Measurements from ENCODE around the gene KLF17. TPM values are rescaled to one million over a fixed set of nuclear protein-coding genes. Genes with fewer than 3 reads are reported as not detected.
"Not testable (repeated sequence)": the region's sequence is repeated elsewhere in the genome, so short reads cannot be mapped to it uniquely, and the experiment has no call there.

The KLF17 gene
- total and polyA plus RNA-seq, 2 of the 8 experiments (the other 6 are each of a cell fraction or from before 2014, with no cell fraction given), result not detected

GRCh38 chr1:44139565-44139964 is 20.9 kb downstream of the KLF17 start:
- H3K9ac ChIP-seq (replicated peaks in 1 of 4; ENCODE audit: extremely low read depth in 1 of 4, low read depth in 3 of 4, low read length in 3 of 4); H3K4me1 ChIP-seq (replicated peaks in 1 of 4; ENCODE audit: control insufficient read depth in 3 of 4, insufficient read depth in 4 of 4, low read length in 3 of 4); H3K27me3 ChIP-seq (replicated peaks in 1 of 4; ENCODE audit: control insufficient read depth in 3 of 4, extremely low read depth in 1 of 4, insufficient read depth in 3 of 4, low read length in 3 of 4); POLR2A ChIA-PET (ENCODE audit: partially characterized antibody); H4K5ac ChIP-seq (ENCODE audit: insufficient read length, low read depth, low read length); H2BK5ac ChIP-seq (ENCODE audit: low read depth, low read length); H3K4ac ChIP-seq (replicated peaks; ENCODE audit: insufficient read length, low read depth, low read length); H3K79me1 ChIP-seq (ENCODE audit: low read depth, low read length); H2AK5ac ChIP-seq (ENCODE audit: low read depth, low read length); H3K56ac ChIP-seq (replicated peaks; ENCODE audit: insufficient read length, low read depth, low read length); H2BK15ac ChIP-seq (ENCODE audit: low read length); H3K9me3 ChIP-seq (ENCODE audit: insufficient read depth in 2 of 2, low read depth in 1 of 2, low read length in 1 of 2); H3K14ac ChIP-seq (ENCODE audit: insufficient read length); CTCF ChIA-PET (ENCODE audit: partially characterized antibody); H3K23me2 ChIP-seq (ENCODE audit: low read depth, low read length); H3K27ac ChIP-seq (ENCODE audit: low read depth, low read length); H2AFZ ChIP-seq (ENCODE audit: low read length); H3K79me2 ChIP-seq (ENCODE audit: control insufficient read depth in 1 of 2, insufficient read depth in 2 of 2, low read length in 2 of 2); H4K8ac ChIP-seq (ENCODE audit: extremely low read depth, insufficient read depth, low read length); H2BK12ac ChIP-seq (ENCODE audit: low read depth, low read length); H3K36me3 ChIP-seq (ENCODE audit: control insufficient read depth in 2 of 4, insufficient read depth in 4 of 4, low read length in 3 of 4); H2BK20ac ChIP-seq (ENCODE audit: low read length); H3K23ac ChIP-seq (ENCODE audit: insufficient read length); H4K20me1 ChIP-seq (replicated peaks in 1 of 2; ENCODE audit: control insufficient read depth in 1 of 2, insufficient read depth in 2 of 2, low read length in 2 of 2); H3K4me3 ChIP-seq (ENCODE audit: extremely low read depth in 1 of 4, insufficient read depth in 2 of 4, low read depth in 3 of 4, low read length in 4 of 4); H4K91ac ChIP-seq (replicated peaks; ENCODE audit: insufficient read length, low read length); H3K18ac ChIP-seq (ENCODE audit: extremely low read depth, low read length); FAIRE-seq; H2BK120ac ChIP-seq (replicated peaks; ENCODE audit: low read depth, low read length); H3K4me2 ChIP-seq (ENCODE audit: insufficient read depth in 1 of 2, low read depth in 2 of 2, low read length in 2 of 2): not testable (repeated sequence)
- WGBS, 2 experiments (ENCODE audit: extremely low coverage in 1 of 2, insufficient coverage in 1 of 2, insufficient read length in 1 of 2, insufficient replicate concordance in 2 of 2, low coverage in 1 of 2, low lambda C conversion rate in 2 of 2, missing lambda C conversion rate in 1 of 2), result 82% methylated on average over 4 of the region's 8 CpGs; no CpG with 5 or more reads in 1 of the 2 experiments
- peak in 1 of 2 experiments; percentile 11 for DNase-seq (ENCODE audit: low read depth in 1 of 2, low spot score in 2 of 2)

All from H1 (cell line).